Astrocyte of the spinal cord (primary cell): ENCODE data around the gene TFDP1.

Source experiments
- DNase-seq: peaks from one replicate; pipeline ENCODE4 v3.0.0; 2011; ENCODE audit warnings: low read depth, low spot score
- H3K4me3 ChIP-seq: 2 replicates; pipeline ENCODE4 v1.5.1; 2011; ENCODE audit warnings: low read depth, mild to moderate bottlenecking, low read length, moderate library complexity
- CTCF ChIP-seq: IDR thresholded peaks from 2 replicates; pipeline ENCODE4 v1.5.1; 2012; ENCODE audit warnings: low read depth, mild to moderate bottlenecking, low read length, inconsistent platforms
- in situ Hi-C: cut with HindIII; loops from 2 replicates; pipeline ENCODE4 v1.10.0; 2017; ENCODE audit warnings: low sequenced_read_pairs

TFDP1 gene

GRCh38 chr13:113566227-113566561 lies 18.4 kb upstream of the TFDP1 start:
- TF ChIP-seq CTCF, result no peak
- no peak for DNase-seq
- no peak overlapping the region for H3K4me3 ChIP-seq
- in situ Hi-C loops, result no loop called here

GRCh38 chr13:113567681-113568080 lies 16.9 kb upstream of the TFDP1 start:
- TF ChIP-seq CTCF, result no peak
- H3K4me3 ChIP-seq, result no peak overlapping the region
- DNase-seq, result no peak
- in situ Hi-C loops, result no loop called here

GRCh38 chr13:113573065-113573464 lies 11.5 kb upstream of the TFDP1 start:
- in situ Hi-C loops, result no loop called here
- H3K4me3 ChIP-seq, result no peak overlapping the region
- TF ChIP-seq CTCF, result no peak
- DNase-seq, result no peak

- DNase-seq, result no peak
- in situ Hi-C loops, result no loop called here
- no peak overlapping the region for H3K4me3 ChIP-seq
- no peak for TF ChIP-seq CTCF
Measured at GRCh38 chr13:113576597-113576996, 8.0 kb upstream of the TFDP1 start.

- no peak for DNase-seq
- in situ Hi-C loops, result no loop called here
- no peak for TF ChIP-seq CTCF
- no peak overlapping the region for H3K4me3 ChIP-seq
Measured at GRCh38 chr13:113577881-113578435, 6.6 kb upstream of the TFDP1 start.

- TF ChIP-seq CTCF, result no peak
- DNase-seq, result no peak
- in situ Hi-C loops, result no loop called here
- H3K4me3 ChIP-seq, result no peak overlapping the region
Measured at GRCh38 chr13:113579686-113580085, 4.9 kb upstream of the TFDP1 start.

GRCh38 chr13:113581871-113582270 lies 2.7 kb upstream of the TFDP1 start:
- no peak for DNase-seq
- in situ Hi-C loops, result no loop called here

More at GRCh38 chr13:113581871-113582270, 2.7 kb upstream of the TFDP1 start:
- no peak for TF ChIP-seq CTCF
- H3K4me3 ChIP-seq, result no peak overlapping the region
